Osteoblast (primary cell): ENCODE data around the gene PIGW. TPM values are rescaled to one million over a fixed set of nuclear protein-coding genes. Genes with fewer than 3 reads are reported as not detected.

Experiments used
- DNase-seq: peaks from one replicate; pipeline ENCODE4 v3.0.0; 2011; ENCODE audit warnings: low spot score, mixed read lengths; ENCODE audit not compliant: insufficient read length; ENCODE audit errors: missing footprints
- H2AFZ ChIP-seq: 2 replicates; pipeline ENCODE4 v1.6.0; 2011; ENCODE audit warnings: mild to moderate bottlenecking, low read length
- H3K27ac ChIP-seq: 2 replicates; pipeline ENCODE4 v1.5.1; 2011; ENCODE audit warnings: mild to moderate bottlenecking, low read depth, low read length, moderate library complexity
- H3K27me3 ChIP-seq: 2 replicates; pipeline ENCODE4 v1.6.0; 2012; ENCODE audit warnings: mild to moderate bottlenecking, control low read depth, inconsistent platforms, low read length, moderate library complexity; ENCODE audit not compliant: insufficient read depth
- H3K36me3 ChIP-seq: 2 replicates; pipeline ENCODE4 v1.5.1; 2011; ENCODE audit warnings: mild to moderate bottlenecking, low read length, control low read depth, moderate library complexity; ENCODE audit not compliant: insufficient read depth
- H3K4me1 ChIP-seq: 2 replicates; pipeline ENCODE4 v1.5.1; 2011; ENCODE audit warnings: mild to moderate bottlenecking, low read length, control low read depth, moderate library complexity; ENCODE audit not compliant: insufficient read depth
- H3K4me2 ChIP-seq: 2 replicates; pipeline ENCODE4 v1.6.0; 2011; ENCODE audit warnings: mild to moderate bottlenecking, low read length; ENCODE audit not compliant: insufficient read depth
- H3K4me3 ChIP-seq: fragments of 200-600 bp; sonication (generic); 3 replicates; pipeline ENCODE4 v1.5.1; 2012; ENCODE audit warnings: mild to moderate bottlenecking, low read length, inconsistent platforms; ENCODE audit not compliant: insufficient read depth
- H3K79me2 ChIP-seq: 2 replicates; pipeline ENCODE4 v1.6.0; 2012; ENCODE audit warnings: mild to moderate bottlenecking, low read length, control low read depth, inconsistent platforms; ENCODE audit not compliant: insufficient read depth
- H3K9me3 ChIP-seq: 2 replicates; pipeline ENCODE4 v1.5.1; 2011; ENCODE audit warnings: low read depth, low read length, control low read depth
- H4K20me1 ChIP-seq: 2 replicates; pipeline ENCODE4 v1.6.0; 2012; ENCODE audit warnings: mild to moderate bottlenecking, low read length, control low read depth; ENCODE audit not compliant: insufficient read depth
- CTCF ChIP-seq: IDR thresholded peaks from 2 replicates; pipeline ENCODE4 v1.5.1; 2011; ENCODE audit warnings: mild to moderate bottlenecking, low read depth, low read length, moderate library complexity; ENCODE audit errors: extremely low read depth
- total RNA-seq: library from RNA; depleted of rRNA; stranded (reverse); fragments of >200 nt; gene quantifications from 2 replicates; pipeline ENCODE4 v1.2.3, GENCODE V29; 2012

The PIGW gene
- total RNA-seq, 1 donor: 9.0 TPM

- no peak overlapping the region for H2AFZ ChIP-seq
- TF ChIP-seq CTCF: no peak
- no peaks in the 10 kb centered on the region for H4K20me1 ChIP-seq
- H3K27me3 ChIP-seq: no peaks in the 10 kb centered on the region
- H3K27ac ChIP-seq: no peak overlapping the region
- no peaks in the 10 kb centered on the region for H3K9me3 ChIP-seq
- peaks cover 6% of the 10 kb centered on the region for H3K4me1 ChIP-seq
- no peaks in the 10 kb centered on the region for H3K79me2 ChIP-seq
- H3K4me2 ChIP-seq: no peak overlapping the region
- no peak overlapping the region for H3K4me3 ChIP-seq
- DNase-seq: no peak
- peaks cover 62% of the 10 kb centered on the region for H3K36me3 ChIP-seq
Measured at GRCh38 chr17:36501351-36501750, 33.4 kb upstream of the PIGW start.

DNA sequence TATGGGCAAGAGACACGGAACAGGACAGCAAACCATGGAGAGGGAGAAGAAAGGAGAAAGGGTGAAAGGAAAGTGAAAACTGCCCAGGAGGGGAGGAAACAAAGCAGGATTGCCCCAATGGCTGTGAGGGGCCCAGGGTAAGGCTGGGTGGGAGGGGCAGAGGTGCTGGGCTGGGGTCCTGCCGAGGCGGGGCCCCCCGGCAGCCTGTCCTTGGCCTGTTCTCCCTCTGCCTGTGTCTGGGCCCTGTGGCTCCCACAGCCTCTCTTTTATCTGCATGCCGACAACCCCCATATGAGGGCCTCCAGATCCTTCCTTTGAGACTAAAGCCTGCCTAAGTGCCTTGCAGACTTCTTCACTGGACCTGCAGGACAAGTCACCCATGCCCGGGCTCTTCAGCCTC, 32.8 kb upstream of the PIGW start:
- Histone ChIP-seq H3K4me3 (no peak overlapping the region), H3K4me2 (no peak overlapping the region), H3K27ac (no peak overlapping the region), H4K20me1 (no peaks in the 10 kb centered on the region), H2AFZ (no peak overlapping the region), H3K4me1 (peaks cover under 1% of the 10 kb centered on the region), H3K79me2 (no peaks in the 10 kb centered on the region), H3K27me3 (no peaks in the 10 kb centered on the region), H3K36me3 (peaks cover 68% of the 10 kb centered on the region), H3K9me3 (no peaks in the 10 kb centered on the region)
- DNase-seq: no peak
- no peak for TF ChIP-seq CTCF

DNA sequence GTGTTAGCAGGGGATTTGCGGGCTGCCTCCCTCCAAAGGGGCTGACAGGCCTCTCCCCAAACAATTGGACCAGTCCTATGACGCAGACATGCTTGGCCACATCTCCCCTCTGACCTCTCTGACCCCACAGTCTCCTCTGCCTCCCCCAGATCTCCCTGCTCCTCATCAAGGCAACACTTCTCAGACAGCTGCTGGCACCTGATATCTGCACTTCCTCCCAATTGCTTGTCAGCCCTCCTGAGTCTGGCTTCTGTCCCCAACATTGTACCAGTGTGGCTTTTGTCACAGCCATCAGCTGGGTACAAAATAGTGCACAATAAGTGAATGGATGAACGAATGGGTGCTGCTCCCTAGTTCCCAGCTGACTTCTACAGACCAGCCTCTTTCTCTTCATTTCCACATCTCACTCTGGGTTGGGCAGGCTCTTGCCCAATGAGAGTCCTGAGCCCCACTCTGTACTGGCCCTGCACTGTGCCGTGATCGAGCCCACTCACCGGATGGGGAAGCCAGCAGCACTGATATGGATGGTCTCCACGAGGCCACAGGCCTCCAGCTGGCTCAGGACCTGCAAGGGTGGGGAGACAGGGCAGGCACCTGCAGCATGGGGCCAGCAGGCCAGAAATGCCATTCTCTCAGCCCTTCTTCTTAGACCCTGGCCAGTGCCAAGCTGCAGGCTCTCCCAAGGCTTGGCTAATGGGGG, 31.2 kb upstream of the PIGW start:
- no peak for DNase-seq
- H2AFZ ChIP-seq: no peak overlapping the region
- H3K4me2 ChIP-seq: no peak overlapping the region
- H3K27ac ChIP-seq: no peak overlapping the region
- H4K20me1 ChIP-seq: no peaks in the 10 kb centered on the region
- no peaks in the 10 kb centered on the region for H3K79me2 ChIP-seq
- H3K27me3 ChIP-seq: no peaks in the 10 kb centered on the region
- peaks cover 57% of the 10 kb centered on the region for H3K36me3 ChIP-seq
- no peaks in the 10 kb centered on the region for H3K4me1 ChIP-seq
- no peaks in the 10 kb centered on the region for H3K9me3 ChIP-seq
- no peak overlapping the region for H3K4me3 ChIP-seq
- TF ChIP-seq CTCF: no peak

- peaks cover 56% of the 10 kb centered on the region for H3K36me3 ChIP-seq
- no peak overlapping the region for H2AFZ ChIP-seq
- H3K4me3 ChIP-seq: no peak overlapping the region
- no peaks in the 10 kb centered on the region for H4K20me1 ChIP-seq
- no peaks in the 10 kb centered on the region for H3K79me2 ChIP-seq
- no peaks in the 10 kb centered on the region for H3K4me1 ChIP-seq
- no peak overlapping the region for H3K27ac ChIP-seq
- TF ChIP-seq CTCF: no peak
- no peaks in the 10 kb centered on the region for H3K9me3 ChIP-seq
- DNase-seq: no peak
- no peak overlapping the region for H3K4me2 ChIP-seq
- no peaks in the 10 kb centered on the region for H3K27me3 ChIP-seq
Measured at GRCh38 chr17:36504156-36504545, 30.6 kb upstream of the PIGW start.
